Astrocyte of the cerebellum (primary cell): ENCODE results near the gene DLD.
A peak's percentile ranks its signal among the peaks of the same experiment; 100 is the strongest.

Source experiments
- DNase-seq: peaks from one replicate; pipeline ENCODE4 v3.0.0-alpha.2; 2011; ENCODE audit warnings: low read depth
- H3K4me3 ChIP-seq: 2 replicates; pipeline ENCODE4 v1.5.1; 2011; ENCODE audit warnings: mild to moderate bottlenecking, low read depth, low read length, moderate library complexity
- CTCF ChIP-seq: IDR thresholded peaks from 2 replicates; pipeline ENCODE4 v1.5.1; 2012; ENCODE audit warnings: low read length, low read depth, moderate library complexity, mild to moderate bottlenecking; ENCODE audit errors: missing control alignments
- in situ Hi-C: cut with HindIII; loops from 2 replicates; pipeline ENCODE4 v1.10.0; 2017; ENCODE audit warnings: low sequenced_read_pairs

Gene DLD

GRCh38 chr7:107850216-107850615, 40.8 kb upstream of the DLD start:
- in situ Hi-C loops = no loop called here
- TF ChIP-seq CTCF = no peak
- DNase-seq = no peak
- H3K4me3 ChIP-seq = no peak overlapping the region

GRCh38 chr7:107850643-107851042, 40.3 kb upstream of the DLD start:
- DNase-seq = no peak
- in situ Hi-C loops = no loop called here
- H3K4me3 ChIP-seq = no peak overlapping the region
- TF ChIP-seq CTCF = no peak

GRCh38 chr7:107854454-107854853, 36.5 kb upstream of the DLD start:
- no peak for DNase-seq
- in situ Hi-C loops = no loop called here
- TF ChIP-seq CTCF = no peak
- no peak overlapping the region for H3K4me3 ChIP-seq

- in situ Hi-C loops = no loop called here
- TF ChIP-seq CTCF = no peak
Measured at GRCh38 chr7:107854989-107855388, 36.0 kb upstream of the DLD start.

GRCh38 chr7:107856806-107857540, 34.0 kb upstream of the DLD start:
- no peak for TF ChIP-seq CTCF
- no peak for DNase-seq
- in situ Hi-C loops = no loop called here
- H3K4me3 ChIP-seq = no peak overlapping the region

More at GRCh38 chr7:107854989-107855388, 36.0 kb upstream of the DLD start:
- no peak for DNase-seq
- no peak overlapping the region for H3K4me3 ChIP-seq

- peak; percentile 59 for DNase-seq
- H3K4me3 ChIP-seq = no peak overlapping the region
- TF ChIP-seq CTCF = no peak
- in situ Hi-C loops = no loop called here
Measured at GRCh38 chr7:107857541-107857912, 33.5 kb upstream of the DLD start.
